SU-DHL-6 (cell line): ENCODE data around the gene ZNF212.

Experiments
- EZH2phosphoT487 ChIP-seq: fragments of 200-600 bp; sonication (generic), shearing (Covaris generic); conservative IDR thresholded peaks from 2 replicates; pipeline ENCODE4 v1.6.1; 2018; ENCODE audit warnings: mild to moderate bottlenecking, antibody characterized with exemption, low read length, moderate library complexity, mixed read lengths
- TF ChIP-seq, protein P1 (sequence below): fragments of 200-600 bp; sonication (generic); IDR thresholded peaks from one replicate; pipeline ENCODE4 v1.5.1; 2017; ENCODE audit warnings: antibody characterized with exemption, mild to moderate bottlenecking, low read length, moderate library complexity; ENCODE audit not compliant: insufficient read depth, poor library complexity, severe bottlenecking

DNA sequence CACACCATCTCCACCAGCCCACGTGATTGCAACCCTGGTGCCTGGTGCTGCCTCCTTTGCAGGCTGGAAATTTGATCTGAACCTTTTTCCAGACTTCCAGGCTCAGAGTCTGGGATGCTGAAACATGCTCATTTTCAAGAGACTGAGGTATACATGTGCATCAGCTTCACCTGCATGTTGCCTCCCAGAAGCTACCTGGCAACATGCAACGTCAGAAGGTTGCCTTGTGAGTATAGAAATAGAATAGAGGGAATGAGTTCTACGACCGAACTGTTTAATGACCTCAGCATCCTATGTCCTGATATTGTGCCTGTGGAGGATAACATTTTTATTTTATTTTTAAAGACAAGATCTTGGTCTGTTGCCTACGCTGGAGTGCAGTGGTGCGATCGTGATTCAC is 1.9 kb upstream of the ZNF212 start:
- TF ChIP-seq, protein P1, sequence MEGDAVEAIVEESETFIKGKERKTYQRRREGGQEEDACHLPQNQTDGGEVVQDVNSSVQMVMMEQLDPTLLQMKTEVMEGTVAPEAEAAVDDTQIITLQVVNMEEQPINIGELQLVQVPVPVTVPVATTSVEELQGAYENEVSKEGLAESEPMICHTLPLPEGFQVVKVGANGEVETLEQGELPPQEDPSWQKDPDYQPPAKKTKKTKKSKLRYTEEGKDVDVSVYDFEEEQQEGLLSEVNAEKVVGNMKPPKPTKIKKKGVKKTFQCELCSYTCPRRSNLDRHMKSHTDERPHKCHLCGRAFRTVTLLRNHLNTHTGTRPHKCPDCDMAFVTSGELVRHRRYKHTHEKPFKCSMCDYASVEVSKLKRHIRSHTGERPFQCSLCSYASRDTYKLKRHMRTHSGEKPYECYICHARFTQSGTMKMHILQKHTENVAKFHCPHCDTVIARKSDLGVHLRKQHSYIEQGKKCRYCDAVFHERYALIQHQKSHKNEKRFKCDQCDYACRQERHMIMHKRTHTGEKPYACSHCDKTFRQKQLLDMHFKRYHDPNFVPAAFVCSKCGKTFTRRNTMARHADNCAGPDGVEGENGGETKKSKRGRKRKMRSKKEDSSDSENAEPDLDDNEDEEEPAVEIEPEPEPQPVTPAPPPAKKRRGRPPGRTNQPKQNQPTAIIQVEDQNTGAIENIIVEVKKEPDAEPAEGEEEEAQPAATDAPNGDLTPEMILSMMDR: no peak
- TF ChIP-seq EZH2phosphoT487: no peak
